Liver (tissue), 9 donors: ENCODE results near the gene ZBTB38. TPM values are rescaled to one million over a fixed set of nuclear protein-coding genes. Genes with fewer than 3 reads are reported as not detected.
A peak's percentile ranks its signal among the peaks of the same experiment; 100 is the strongest.

Experiments used
- DNase-seq: peaks from one replicate; pipeline ENCODE4 v3.0.0-alpha.2; 2017; ENCODE audit warnings: low spot score
- H3K27ac ChIP-seq, 2 donors: one replicate each; pipeline ENCODE4 v1.7.0; 2013; ENCODE audit warnings: inconsistent platforms in 2 of 2, low read length in 2 of 2, control low read depth in 1 of 2, low read depth in 1 of 2, mild to moderate bottlenecking in 1 of 2
- H3K27me3 ChIP-seq, 4 donors: one replicate each; pipeline versions ENCODE4 v1.6.1 to v1.7.0; 2013; ENCODE audit warnings: low read length in 3 of 4, inconsistent platforms in 1 of 4, mild to moderate bottlenecking in 1 of 4, moderate library complexity in 1 of 4; ENCODE audit not compliant: control insufficient read depth in 4 of 4, insufficient read depth in 4 of 4
- H3K36me3 ChIP-seq, 4 donors: one replicate each; pipeline versions ENCODE4 v1.6.1 to v1.7.0; 2013; ENCODE audit warnings: low read length in 3 of 4, mild to moderate bottlenecking in 3 of 4, low read depth in 1 of 4, moderate library complexity in 1 of 4; ENCODE audit not compliant: control insufficient read depth in 4 of 4, insufficient read depth in 3 of 4
- H3K4me1 ChIP-seq, 4 donors: one replicate each; pipeline versions ENCODE4 v1.6.1 to v1.7.0; 2013; ENCODE audit warnings: low read length in 3 of 4, mild to moderate bottlenecking in 3 of 4, moderate library complexity in 1 of 4; ENCODE audit not compliant: control insufficient read depth in 4 of 4, insufficient read depth in 4 of 4
- H3K4me3 ChIP-seq, 3 donors: one replicate each; pipeline versions ENCODE4 v1.6.1 to v1.7.0; 2013; ENCODE audit warnings: low read length in 3 of 3, control low read depth in 1 of 3, low read depth in 1 of 3, mild to moderate bottlenecking in 1 of 3
- H3K9ac ChIP-seq, 2 donors: one replicate each; pipeline ENCODE4 v1.7.0; 2013; ENCODE audit warnings: low read length in 2 of 2, mild to moderate bottlenecking in 2 of 2, moderate library complexity in 2 of 2, control low read depth in 1 of 2, low read depth in 1 of 2
- H3K9me3 ChIP-seq, 4 donors: one replicate each; pipeline versions ENCODE4 v1.6.1 to v1.7.0; 2013; ENCODE audit warnings: low read length in 3 of 4; ENCODE audit not compliant: control insufficient read depth in 4 of 4
- EGR1 ChIP-seq, 2 donors: IDR thresholded peaks; 2 replicates each; pipeline ENCODE4 v1.6.1; 2016 to 2018; ENCODE audit warnings: antibody characterized with exemption in 2 of 2, low read depth in 2 of 2
- FOXA1 ChIP-seq: IDR thresholded peaks from 2 replicates; pipeline ENCODE4 v1.6.1; 2016; ENCODE audit warnings: antibody characterized with exemption
- FOXA2 ChIP-seq: IDR thresholded peaks from 2 replicates; pipeline ENCODE4 v1.6.1; 2016; ENCODE audit warnings: antibody characterized with exemption
- GABPA ChIP-seq, 2 donors: IDR thresholded peaks in 1 of 2; conservative IDR thresholded peaks in 1 of 2; 2 replicates each; pipeline ENCODE4 v1.6.1; 2016; ENCODE audit warnings: antibody characterized with exemption in 2 of 2, mild to moderate bottlenecking in 1 of 2, moderate library complexity in 1 of 2
- HNF4A ChIP-seq, 2 donors: conservative IDR thresholded peaks; 2 replicates each; pipeline ENCODE4 v1.6.1; 2016; ENCODE audit warnings: antibody characterized with exemption in 2 of 2, mild to moderate bottlenecking in 2 of 2
- JUND ChIP-seq, 2 donors: IDR thresholded peaks; 2 replicates each; pipeline ENCODE4 v1.6.1; 2016; ENCODE audit warnings: antibody characterized with exemption in 2 of 2
- NR2F2 ChIP-seq: IDR thresholded peaks from 2 replicates; pipeline ENCODE4 v1.6.1; 2016; ENCODE audit warnings: antibody characterized with exemption
- RAD21 ChIP-seq, 2 donors: IDR thresholded peaks; 2 replicates each; pipeline ENCODE4 v1.6.1; 2016; ENCODE audit warnings: antibody characterized with exemption in 2 of 2, mild to moderate bottlenecking in 2 of 2
- RXRA ChIP-seq, 2 donors: IDR thresholded peaks; 2 replicates each; pipeline ENCODE4 v1.6.1; 2017 to 2018; ENCODE audit warnings: antibody characterized with exemption in 2 of 2, mild to moderate bottlenecking in 1 of 2
- SP1 ChIP-seq: IDR thresholded peaks from 2 replicates; pipeline ENCODE4 v1.6.1; 2018; ENCODE audit warnings: antibody characterized with exemption, mild to moderate bottlenecking
- TAF1 ChIP-seq: conservative IDR thresholded peaks from 2 replicates; pipeline ENCODE4 v1.6.1; 2016; ENCODE audit warnings: antibody characterized with exemption, mild to moderate bottlenecking
- YY1 ChIP-seq: IDR thresholded peaks from 2 replicates; pipeline ENCODE4 v1.6.1; 2016; ENCODE audit warnings: antibody characterized with exemption, mild to moderate bottlenecking
- WGBS: extraction: QIAGEN DNeasy Blood & Tissue Kit; methylation state at CpG from one replicate; pipeline ENCODE4 v1.1.7; 2013; 5-methylcytosine and 5-hydroxymethylcytosine counted together
- polyA plus RNA-seq, 2 donors: library from polyadenylated mRNA; stranded (reverse) in 1 of 2; unstranded in 1 of 2; fragments of 200-250 nt in 1 of 2; fragments of >200 nt in 1 of 2; fragmentation: Nextera tagmentation in 1 of 2; extraction: Ambion mirVana in 1 of 2; gene quantifications; one replicate each; pipeline versions ENCODE4 v1.2.1 to v1.2.3, GENCODE V29; 2013 to 2015
- total RNA-seq, 2 donors: library from RNA; depleted of rRNA; stranded (reverse); fragments of >200 nt; gene quantifications; one replicate each; pipeline ENCODE4 v1.2.3, GENCODE V29; 2014
- TF ChIP-seq, protein P1 (sequence below): fragments of 150-350 bp; IDR thresholded peaks from 2 replicates; pipeline ENCODE4 v1.5.1; 2017; ENCODE audit warnings: improper control_type of control experiment, low read depth, low read length; ENCODE audit not compliant: missing input control
- TF ChIP-seq, protein P2 (sequence below): IDR thresholded peaks from 2 replicates; pipeline ENCODE4 v1.6.1; 2016; ENCODE audit warnings: antibody characterized with exemption
- TF ChIP-seq, protein P3 (sequence below): IDR thresholded peaks from 2 replicates; pipeline ENCODE4 v1.6.1; 2016; ENCODE audit warnings: antibody characterized with exemption, mild to moderate bottlenecking
- TF ChIP-seq, protein P4 (sequence below): IDR thresholded peaks from 2 replicates; pipeline ENCODE4 v1.6.1; 2016; ENCODE audit warnings: antibody characterized with exemption
- donor health status: healthy.
- donor health status: healthy.
- donor health status: healthy.
- donor health status: healthy.
- donor health status: healthy.

Gene ZBTB38
- total and polyA plus RNA-seq, 4 donors = 9.5 to 57.3 (median 19.5) TPM

DNA sequence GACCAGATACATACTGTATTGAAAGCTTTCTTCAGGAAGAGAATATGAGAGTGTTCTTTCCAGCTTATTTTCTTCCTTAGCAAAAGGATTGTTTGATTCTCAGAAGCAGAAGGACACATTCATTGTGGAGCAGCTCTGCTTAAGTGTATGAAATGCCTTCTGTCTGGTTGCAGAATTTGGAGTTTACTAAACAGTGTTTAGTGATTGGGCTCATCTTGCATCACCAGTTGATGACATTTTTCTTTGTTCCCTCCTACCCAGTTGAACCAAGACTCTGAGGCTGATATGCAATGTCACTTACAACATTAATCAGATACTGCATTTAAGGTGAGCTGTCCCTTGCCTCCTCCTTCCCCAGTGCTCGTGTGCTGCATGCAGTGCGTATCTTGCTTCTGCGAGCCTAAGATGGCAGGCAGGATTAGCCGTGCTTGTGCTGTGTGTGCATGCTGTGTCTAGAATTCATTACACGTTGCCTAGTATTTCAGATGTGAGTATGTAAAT lies 18.4 kb downstream of the ZBTB38 start:
- no peak for DNase-seq
- H3K4me1 ChIP-seq = peaks cover 2 to 10% (median 8%) of the 10 kb centered on the region in 4 donors
- no peak overlapping the region for H3K27ac ChIP-seq
- TF ChIP-seq, protein P1, sequence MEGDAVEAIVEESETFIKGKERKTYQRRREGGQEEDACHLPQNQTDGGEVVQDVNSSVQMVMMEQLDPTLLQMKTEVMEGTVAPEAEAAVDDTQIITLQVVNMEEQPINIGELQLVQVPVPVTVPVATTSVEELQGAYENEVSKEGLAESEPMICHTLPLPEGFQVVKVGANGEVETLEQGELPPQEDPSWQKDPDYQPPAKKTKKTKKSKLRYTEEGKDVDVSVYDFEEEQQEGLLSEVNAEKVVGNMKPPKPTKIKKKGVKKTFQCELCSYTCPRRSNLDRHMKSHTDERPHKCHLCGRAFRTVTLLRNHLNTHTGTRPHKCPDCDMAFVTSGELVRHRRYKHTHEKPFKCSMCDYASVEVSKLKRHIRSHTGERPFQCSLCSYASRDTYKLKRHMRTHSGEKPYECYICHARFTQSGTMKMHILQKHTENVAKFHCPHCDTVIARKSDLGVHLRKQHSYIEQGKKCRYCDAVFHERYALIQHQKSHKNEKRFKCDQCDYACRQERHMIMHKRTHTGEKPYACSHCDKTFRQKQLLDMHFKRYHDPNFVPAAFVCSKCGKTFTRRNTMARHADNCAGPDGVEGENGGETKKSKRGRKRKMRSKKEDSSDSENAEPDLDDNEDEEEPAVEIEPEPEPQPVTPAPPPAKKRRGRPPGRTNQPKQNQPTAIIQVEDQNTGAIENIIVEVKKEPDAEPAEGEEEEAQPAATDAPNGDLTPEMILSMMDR = no peak
- TF ChIP-seq, protein P2, sequence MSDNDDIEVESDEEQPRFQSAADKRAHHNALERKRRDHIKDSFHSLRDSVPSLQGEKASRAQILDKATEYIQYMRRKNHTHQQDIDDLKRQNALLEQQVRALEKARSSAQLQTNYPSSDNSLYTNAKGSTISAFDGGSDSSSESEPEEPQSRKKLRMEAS = no peak
- TF ChIP-seq RAD21 (IDR thresholded peaks at IDR 0.05) (no peak), SP1 (no peak), RXRA (IDR thresholded peaks at IDR 0.05) (no peak), FOXA2 (no peak), TAF1 (no peak), YY1 (no peak), FOXA1 (no peak), NR2F2 (no peak), GABPA (IDR thresholded peaks at IDR 0.05 in 1 of 2, conservative IDR thresholded peaks at IDR 0.05 in 1 of 2) (no peak)
- H3K27me3 ChIP-seq = no peaks in the 10 kb centered on the region
- H3K9me3 ChIP-seq = no peaks in the 10 kb centered on the region
- H3K36me3 ChIP-seq = no peaks in the 10 kb centered on the region
- H3K9ac ChIP-seq = no peak overlapping the region
- H3K4me3 ChIP-seq = no peak overlapping the region
- 80% methylated on average over 5 of the region's 5 CpGs for WGBS

DNA sequence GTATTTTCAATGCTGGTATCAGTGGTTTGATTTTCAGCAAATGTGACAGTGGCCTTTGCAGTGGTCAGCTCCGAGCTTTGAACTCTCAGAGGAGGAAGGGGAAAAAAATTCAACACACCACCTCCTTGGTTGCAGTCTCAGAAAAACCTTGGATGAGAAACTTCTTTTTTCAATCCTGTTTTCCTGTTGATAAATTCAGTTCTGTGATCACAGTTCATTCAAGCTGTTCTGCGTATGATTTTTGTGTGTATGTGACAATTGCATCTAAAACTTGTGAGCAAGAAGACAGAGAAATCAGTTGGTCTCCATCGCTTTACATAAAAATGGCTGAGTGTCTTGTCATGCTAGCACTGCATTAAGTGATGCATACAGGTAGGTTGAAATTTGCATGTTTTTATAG lies 19.2 kb downstream of the ZBTB38 start:
- Histone ChIP-seq H3K36me3 (no peaks in the 10 kb centered on the region), H3K4me1 (peaks cover 2 to 10% (median 8%) of the 10 kb centered on the region in 4 donors), H3K9me3 (no peaks in the 10 kb centered on the region), H3K9ac (peak overlapping the region in 1 of 2 donors; percentile 31), H3K4me3 (no peak overlapping the region), H3K27ac (no peak overlapping the region), H3K27me3 (no peaks in the 10 kb centered on the region)
- 86% methylated on average over 3 of the region's 3 CpGs for WGBS
- DNase-seq = no peak
- no peak for TF ChIP-seq RAD21 (IDR thresholded peaks at IDR 0.05)

DNA sequence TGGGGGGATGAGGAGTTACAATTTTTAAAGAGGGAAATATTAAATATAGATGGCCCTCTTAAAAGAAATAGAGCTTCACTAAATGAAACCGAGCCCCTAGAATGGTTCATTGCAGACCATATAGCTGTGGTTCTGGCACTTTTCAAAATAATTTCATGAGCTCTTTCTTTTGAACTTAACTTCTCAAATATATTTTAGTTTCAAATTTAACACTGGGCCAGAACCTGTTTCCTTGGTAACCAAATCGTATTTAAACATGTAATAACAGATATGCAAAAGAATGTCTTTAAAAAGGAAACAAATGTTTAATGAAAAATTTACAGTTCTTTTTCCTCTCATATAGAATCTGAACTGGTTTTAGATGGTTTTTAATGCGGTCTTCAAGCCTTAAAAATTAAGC lies 20.1 kb downstream of the ZBTB38 start:
- WGBS = 56% methylated on average over 3 of the region's 3 CpGs
- Histone ChIP-seq H3K27ac (peak overlapping the region; percentile 49 to 59), H3K36me3 (no peaks in the 10 kb centered on the region), H3K9ac (peak overlapping the region in 1 of 2 donors; percentile 66), H3K9me3 (no peaks in the 10 kb centered on the region), H3K4me1 (peaks cover 2 to 10% (median 8%) of the 10 kb centered on the region in 4 donors), H3K27me3 (no peaks in the 10 kb centered on the region), H3K4me3 (peak overlapping the region; percentile 11 to 71 (median 25))
- no peak for DNase-seq
- TF ChIP-seq YY1 (no peak), RXRA (IDR thresholded peaks at IDR 0.05) (no peak), HNF4A (conservative IDR thresholded peaks at IDR 0.05) (no peak), GABPA (IDR thresholded peaks at IDR 0.05 in 1 of 2, conservative IDR thresholded peaks at IDR 0.05 in 1 of 2) (no peak), NR2F2 (no peak), TAF1 (no peak), RAD21 (IDR thresholded peaks at IDR 0.05) (no peak), EGR1 (IDR thresholded peaks at IDR 0.05; ENCODE audit: low read depth in 2 of 2) (no peak), JUND (IDR thresholded peaks at IDR 0.05) (no peak), FOXA2 (no peak), SP1 (no peak)
- TF ChIP-seq, protein P2 = no peak
- TF ChIP-seq, protein P3, sequence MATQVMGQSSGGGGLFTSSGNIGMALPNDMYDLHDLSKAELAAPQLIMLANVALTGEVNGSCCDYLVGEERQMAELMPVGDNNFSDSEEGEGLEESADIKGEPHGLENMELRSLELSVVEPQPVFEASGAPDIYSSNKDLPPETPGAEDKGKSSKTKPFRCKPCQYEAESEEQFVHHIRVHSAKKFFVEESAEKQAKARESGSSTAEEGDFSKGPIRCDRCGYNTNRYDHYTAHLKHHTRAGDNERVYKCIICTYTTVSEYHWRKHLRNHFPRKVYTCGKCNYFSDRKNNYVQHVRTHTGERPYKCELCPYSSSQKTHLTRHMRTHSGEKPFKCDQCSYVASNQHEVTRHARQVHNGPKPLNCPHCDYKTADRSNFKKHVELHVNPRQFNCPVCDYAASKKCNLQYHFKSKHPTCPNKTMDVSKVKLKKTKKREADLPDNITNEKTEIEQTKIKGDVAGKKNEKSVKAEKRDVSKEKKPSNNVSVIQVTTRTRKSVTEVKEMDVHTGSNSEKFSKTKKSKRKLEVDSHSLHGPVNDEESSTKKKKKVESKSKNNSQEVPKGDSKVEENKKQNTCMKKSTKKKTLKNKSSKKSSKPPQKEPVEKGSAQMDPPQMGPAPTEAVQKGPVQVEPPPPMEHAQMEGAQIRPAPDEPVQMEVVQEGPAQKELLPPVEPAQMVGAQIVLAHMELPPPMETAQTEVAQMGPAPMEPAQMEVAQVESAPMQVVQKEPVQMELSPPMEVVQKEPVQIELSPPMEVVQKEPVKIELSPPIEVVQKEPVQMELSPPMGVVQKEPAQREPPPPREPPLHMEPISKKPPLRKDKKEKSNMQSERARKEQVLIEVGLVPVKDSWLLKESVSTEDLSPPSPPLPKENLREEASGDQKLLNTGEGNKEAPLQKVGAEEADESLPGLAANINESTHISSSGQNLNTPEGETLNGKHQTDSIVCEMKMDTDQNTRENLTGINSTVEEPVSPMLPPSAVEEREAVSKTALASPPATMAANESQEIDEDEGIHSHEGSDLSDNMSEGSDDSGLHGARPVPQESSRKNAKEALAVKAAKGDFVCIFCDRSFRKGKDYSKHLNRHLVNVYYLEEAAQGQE = no peak
- TF ChIP-seq, protein P4, sequence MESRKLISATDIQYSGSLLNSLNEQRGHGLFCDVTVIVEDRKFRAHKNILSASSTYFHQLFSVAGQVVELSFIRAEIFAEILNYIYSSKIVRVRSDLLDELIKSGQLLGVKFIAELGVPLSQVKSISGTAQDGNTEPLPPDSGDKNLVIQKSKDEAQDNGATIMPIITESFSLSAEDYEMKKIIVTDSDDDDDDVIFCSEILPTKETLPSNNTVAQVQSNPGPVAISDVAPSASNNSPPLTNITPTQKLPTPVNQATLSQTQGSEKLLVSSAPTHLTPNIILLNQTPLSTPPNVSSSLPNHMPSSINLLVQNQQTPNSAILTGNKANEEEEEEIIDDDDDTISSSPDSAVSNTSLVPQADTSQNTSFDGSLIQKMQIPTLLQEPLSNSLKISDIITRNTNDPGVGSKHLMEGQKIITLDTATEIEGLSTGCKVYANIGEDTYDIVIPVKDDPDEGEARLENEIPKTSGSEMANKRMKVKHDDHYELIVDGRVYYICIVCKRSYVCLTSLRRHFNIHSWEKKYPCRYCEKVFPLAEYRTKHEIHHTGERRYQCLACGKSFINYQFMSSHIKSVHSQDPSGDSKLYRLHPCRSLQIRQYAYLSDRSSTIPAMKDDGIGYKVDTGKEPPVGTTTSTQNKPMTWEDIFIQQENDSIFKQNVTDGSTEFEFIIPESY = no peak
- TF ChIP-seq, protein P1 = no peak
